Fibroblast of mammary gland (primary cell): Measurements from ENCODE around the gene DNAH3.
"Not testable (repeated sequence)": the region's sequence is repeated elsewhere in the genome, so short reads cannot be mapped to it uniquely, and the experiment has no call there.

Experiments
- DNase-seq: peaks from one replicate; pipeline ENCODE4 v3.0.0-alpha.2; 2010; ENCODE audit warnings: low read depth
- H3K4me3 ChIP-seq: 2 replicates; pipeline ENCODE4 v1.5.1; 2011; ENCODE audit warnings: low read depth, mild to moderate bottlenecking, low read length, moderate library complexity; ENCODE audit not compliant: control insufficient read depth
- CTCF ChIP-seq: conservative IDR thresholded peaks from 2 replicates; pipeline ENCODE4 v1.5.1; 2011; ENCODE audit warnings: low read depth, low read length, inconsistent platforms; ENCODE audit not compliant: control insufficient read depth, insufficient read depth

Gene DNAH3

GRCh38 chr16:21150375-21151001 is at the start of gene DNAH3:
Gene DNAH3 (minus strand): TSS chr16:21150846. CDS start chr16:21150319, 527 bp downstream.
- TF ChIP-seq CTCF = no peak
- DNase-seq = no peak
- H3K4me3 ChIP-seq = no peak within 1 kb of the TSS

GRCh38 chr16:21199607-21200218 is 49.1 kb upstream of the DNAH3 start:
- no peak for TF ChIP-seq CTCF
- no peak overlapping the region for H3K4me3 ChIP-seq
- no peak for DNase-seq

- no peak for TF ChIP-seq CTCF
Observed at GRCh38 chr16:21197621-21198020, 47.0 kb upstream of the DNAH3 start.

GRCh38 chr16:21197112-21197511 is 46.5 kb upstream of the DNAH3 start:
- no peak overlapping the region for H3K4me3 ChIP-seq
- no peak for DNase-seq
- TF ChIP-seq CTCF = no peak

More at GRCh38 chr16:21197621-21198020, 47.0 kb upstream of the DNAH3 start:
- H3K4me3 ChIP-seq = no peak overlapping the region
- DNase-seq = no peak

GRCh38 chr16:21195330-21195729 is 44.7 kb upstream of the DNAH3 start:
- not testable (repeated sequence) for H3K4me3 ChIP-seq, DNase-seq

GRCh38 chr16:21194771-21195301 is 44.2 kb upstream of the DNAH3 start:
- H3K4me3 ChIP-seq = no peak overlapping the region
- no peak for TF ChIP-seq CTCF
- DNase-seq = peak; percentile 52

GRCh38 chr16:21192991-21193390 is 42.3 kb upstream of the DNAH3 start:
- H3K4me3 ChIP-seq = no peak overlapping the region
- no peak for DNase-seq
- no peak for TF ChIP-seq CTCF
